Measurements from ENCODE around the gene CDHR4.

- no peak for TF ChIP-seq POLR2A (IDR thresholded peaks at IDR 0.05; ENCODE audit: low read depth, low read length)
- TF ChIP-seq POLR2AphosphoS5 (IDR thresholded peaks at IDR 0.05; ENCODE audit: low read depth, low read length), result no peak
These were observed 19.3 kb downstream of the CDHR4 start for GRCh38 chr3:49780080-49780974.
